Cerebellar nuclear complex (tissue), 1 donor: Measurements from ENCODE around the gene TTC7B.

Source experiments
- DNase-seq, 2 experiments: peaks; one replicate each; lab custom pipeline; 2025; lab: John Stamatoyannopoulos, UW

TTC7B gene

GRCh38 chr14:90777358-90777757 lies 38.9 kb downstream of the TTC7B start:
- no peak for DNase-seq

GRCh38 chr14:90775441-90775840 lies 40.8 kb downstream of the TTC7B start:
- no peak for DNase-seq

- no peak for DNase-seq
Measured at GRCh38 chr14:90774316-90774715, 41.9 kb downstream of the TTC7B start.

- DNase-seq = no peak
Measured at GRCh38 chr14:90773705-90774104, 42.5 kb downstream of the TTC7B start.

- DNase-seq = no peak
Measured at GRCh38 chr14:90773196-90773486, 43.1 kb downstream of the TTC7B start.

- DNase-seq = no peak
Measured at GRCh38 chr14:90767899-90768298, 48.3 kb downstream of the TTC7B start.

GRCh38 chr14:90760591-90761316 lies 55.5 kb downstream of the TTC7B start:
- no peak for DNase-seq

- DNase-seq = no peak
Measured at GRCh38 chr14:90760078-90760444, 56.2 kb downstream of the TTC7B start.

GRCh38 chr14:90759370-90760077 lies 56.7 kb downstream of the TTC7B start:
- DNase-seq = no peak

GRCh38 chr14:90758959-90759358 lies 57.3 kb downstream of the TTC7B start:
- no peak for DNase-seq

GRCh38 chr14:90758028-90758889 lies 58.0 kb downstream of the TTC7B start:
- peak in 1 of 2 experiments; percentile 45 for DNase-seq

- DNase-seq = peak in 1 of 2 experiments; percentile 60
Measured at GRCh38 chr14:90757452-90757851, 58.8 kb downstream of the TTC7B start.

GRCh38 chr14:90756755-90757345 lies 59.4 kb downstream of the TTC7B start:
- no peak for DNase-seq

- DNase-seq = no peak
Measured at GRCh38 chr14:90755661-90756304, 60.4 kb downstream of the TTC7B start.

- peak; percentile 74 to 89 for DNase-seq
Measured at GRCh38 chr14:90753456-90754005, 62.7 kb downstream of the TTC7B start.

- DNase-seq = no peak
Measured at GRCh38 chr14:90750701-90751100, 65.5 kb downstream of the TTC7B start.

GRCh38 chr14:90750191-90750590 lies 66.0 kb downstream of the TTC7B start:
- no peak for DNase-seq

GRCh38 chr14:90747909-90748308 lies 68.3 kb downstream of the TTC7B start:
- DNase-seq = no peak

GRCh38 chr14:90743826-90744225 lies 72.4 kb downstream of the TTC7B start:
- DNase-seq = no peak

GRCh38 chr14:90743425-90743824 lies 72.8 kb downstream of the TTC7B start:
- no peak for DNase-seq

- no peak for DNase-seq
Measured at GRCh38 chr14:90742729-90743128, 73.5 kb downstream of the TTC7B start.

GRCh38 chr14:90742252-90742651 lies 74.0 kb downstream of the TTC7B start:
- DNase-seq = no peak
